NCI-H146 treated with DMSO at 0.1 percent for 48 hours (cell line): ENCODE data around the gene KRTAP20-4.

Experiments used
- DNase-seq: peaks from one replicate; lab custom pipeline; 2025; ENCODE audit not compliant: unreplicated experiment; lab: John Stamatoyannopoulos, UW

Gene KRTAP20-4

DNA sequence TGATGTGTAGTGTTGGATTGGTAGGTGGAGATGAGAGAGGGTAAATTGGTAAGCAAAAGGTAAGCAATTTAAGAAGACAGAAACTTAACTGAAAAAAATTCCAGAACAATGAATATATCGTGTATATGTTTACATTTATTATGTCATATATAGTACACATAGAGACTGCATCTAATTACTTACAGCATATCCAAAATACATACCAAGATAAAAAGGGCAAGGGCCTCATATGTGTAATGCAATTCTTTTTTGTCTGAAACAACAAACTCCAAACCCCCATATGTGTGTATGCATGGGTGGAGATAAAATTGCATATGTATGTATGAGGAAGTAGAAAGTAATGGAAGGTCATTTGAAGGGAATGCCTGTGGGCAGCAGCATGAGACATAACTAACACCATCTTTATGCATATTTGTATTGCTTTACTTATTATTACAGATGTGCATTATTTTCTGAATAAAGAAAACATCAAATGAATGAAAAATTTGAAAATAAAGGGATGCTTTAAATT, 26.5 kb downstream of the KRTAP20-4 start:
- no peak for DNase-seq

- no peak for DNase-seq
Measured at GRCh38 chr21:30652891-30653290, 32.5 kb downstream of the KRTAP20-4 start.

DNA sequence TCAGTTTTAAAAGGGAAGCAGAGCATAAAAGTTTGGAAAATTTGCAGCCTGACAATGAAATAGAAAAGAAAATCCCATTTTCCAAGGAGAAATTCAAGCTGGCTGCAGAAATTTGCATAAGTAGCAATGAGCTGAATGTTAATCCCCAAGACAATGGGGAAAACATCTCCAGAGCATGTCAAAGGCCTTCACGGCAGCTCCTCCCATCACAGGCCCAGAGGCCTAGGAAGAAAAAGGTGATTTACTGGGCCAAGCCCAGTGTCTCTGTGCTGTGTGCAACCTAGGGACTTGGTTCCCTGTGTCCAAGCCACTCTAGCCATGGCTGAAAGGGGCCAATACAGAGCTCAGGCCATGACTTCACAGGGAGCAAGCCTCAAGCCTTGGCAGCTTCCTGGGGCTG, 48.3 kb downstream of the KRTAP20-4 start:
- no peak for DNase-seq
